MG63 (cell line): Measurements from ENCODE around the gene NCEH1. TPM values are rescaled to one million over a fixed set of nuclear protein-coding genes. Genes with fewer than 3 reads are reported as not detected.
"Not testable (repeated sequence)": the region's sequence is repeated elsewhere in the genome, so short reads cannot be mapped to it uniquely, and the experiment has no call there.

Experiments
- DNase-seq: peaks from one replicate; pipeline ENCODE4 v3.0.0-alpha.2; 2020
- H3K27me3 ChIP-seq: fragments of 250-450 bp; sonication (Bioruptor Pico); 2 replicates; pipeline ENCODE4 v1.5.1; 2020; ENCODE audit warnings: mild to moderate bottlenecking, moderate library complexity
- H3K36me3 ChIP-seq: fragments of 250-450 bp; sonication (Bioruptor Pico); 2 replicates; pipeline ENCODE4 v1.5.1; 2020; ENCODE audit warnings: mild to moderate bottlenecking, moderate library complexity
- H3K4me3 ChIP-seq: fragments of 250-450 bp; sonication (Bioruptor Pico); 2 replicates; pipeline ENCODE4 v1.5.1; 2020; ENCODE audit warnings: mild to moderate bottlenecking, moderate library complexity
- H3K9me3 ChIP-seq: fragments of 250-450 bp; sonication (Bioruptor Pico); 2 replicates; pipeline ENCODE4 v1.5.1; 2020; ENCODE audit warnings: mild to moderate bottlenecking, moderate library complexity
- total RNA-seq: library from RNA; depleted of rRNA; stranded (reverse); fragments of >200 nt; shearing (Covaris generic); gene quantifications from 2 replicates; pipeline ENCODE4 v1.2.3, GENCODE V29; 2014; ENCODE audit warnings: low replicate concordance; rRNA removed

Gene NCEH1
- 24.8 and 26.1 TPM in 2 replicates for total RNA-seq

DNA sequence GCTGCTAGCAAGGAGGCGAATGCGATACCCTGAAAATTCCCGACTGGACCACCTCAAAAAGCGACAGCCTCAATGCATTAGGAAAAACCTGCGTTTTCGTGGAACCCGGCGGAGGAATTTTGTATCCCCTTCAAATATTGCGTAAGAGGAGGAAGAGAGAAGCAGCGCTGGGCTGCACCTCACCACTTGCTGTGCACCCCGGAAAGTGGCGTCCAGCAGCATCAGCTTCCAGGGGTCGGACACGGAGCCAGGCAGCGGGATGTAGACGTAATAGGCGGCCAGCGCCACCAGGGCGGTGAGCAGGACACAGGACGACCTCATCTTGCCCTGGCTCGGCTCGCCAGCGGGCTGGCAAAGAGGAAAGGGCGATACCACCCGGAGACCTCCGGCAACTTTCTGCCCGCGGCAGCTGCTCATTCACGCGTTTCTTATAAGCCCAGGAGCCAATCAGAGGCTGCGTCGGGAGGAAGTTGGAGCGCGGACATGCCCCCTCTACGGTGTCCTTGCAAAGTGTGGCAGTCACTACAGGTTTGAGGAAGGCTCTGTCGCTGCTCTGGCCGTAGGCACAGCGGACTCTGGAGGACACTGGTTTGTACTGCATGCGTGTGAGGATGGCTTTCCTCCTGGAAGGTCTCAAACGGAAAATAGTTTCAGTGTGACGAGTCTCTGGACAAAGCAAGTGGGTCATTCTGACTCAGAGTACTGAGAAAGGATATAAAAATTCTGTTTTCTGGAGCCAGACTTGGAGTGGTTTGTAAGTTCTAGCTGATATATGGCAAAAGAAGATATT is at the start of gene NCEH1:
Gene NCEH1 (minus strand): TSS at position 404 of the 790 bp plus-strand sequence. CDS start 83 bp downstream, at position 321.
- Histone ChIP-seq H3K27me3 (no peaks in the 10 kb centered on the region), H3K9me3 (no peaks in the 10 kb centered on the region), H3K36me3 (peaks cover 9% of the 10 kb centered on the region; the same call in 1 of the 2 replicates), H3K4me3 (peak within 1 kb of the TSS; percentile 77)
- DNase-seq, result peak; percentile 99

- H3K27me3 ChIP-seq, DNase-seq, H3K4me3 ChIP-seq, H3K9me3 ChIP-seq: not testable (repeated sequence)
- H3K36me3 ChIP-seq, result peaks cover 96% of the 10 kb centered on the region
These were observed 49.5 kb upstream of the NCEH1 start for GRCh38 chr3:172760416-172760815.

DNA sequence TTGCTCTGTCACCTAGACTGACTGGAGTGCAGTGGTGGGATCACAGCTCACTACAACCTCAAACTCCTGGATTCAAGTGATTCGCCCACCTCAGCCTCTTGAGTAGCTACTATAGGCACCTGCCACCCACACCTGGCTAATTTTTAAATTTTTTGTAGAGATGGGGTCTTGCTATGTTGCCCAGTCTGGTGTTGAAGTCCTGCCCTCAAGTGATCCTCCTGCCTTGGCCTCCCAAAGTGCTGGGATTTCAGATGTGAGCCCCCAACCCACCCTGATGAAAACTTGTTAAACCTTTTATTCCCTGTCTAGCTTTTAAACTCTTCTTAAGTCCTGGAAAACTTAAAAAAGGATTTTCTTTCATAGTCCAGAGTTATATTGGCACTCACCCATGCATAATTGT is 42.3 kb upstream of the NCEH1 start:
- Histone ChIP-seq H3K4me3 (no peak overlapping the region), H3K27me3 (no peaks in the 10 kb centered on the region), H3K9me3 (no peaks in the 10 kb centered on the region), H3K36me3 (peaks cover 62% of the 10 kb centered on the region)
- no peak for DNase-seq

DNA sequence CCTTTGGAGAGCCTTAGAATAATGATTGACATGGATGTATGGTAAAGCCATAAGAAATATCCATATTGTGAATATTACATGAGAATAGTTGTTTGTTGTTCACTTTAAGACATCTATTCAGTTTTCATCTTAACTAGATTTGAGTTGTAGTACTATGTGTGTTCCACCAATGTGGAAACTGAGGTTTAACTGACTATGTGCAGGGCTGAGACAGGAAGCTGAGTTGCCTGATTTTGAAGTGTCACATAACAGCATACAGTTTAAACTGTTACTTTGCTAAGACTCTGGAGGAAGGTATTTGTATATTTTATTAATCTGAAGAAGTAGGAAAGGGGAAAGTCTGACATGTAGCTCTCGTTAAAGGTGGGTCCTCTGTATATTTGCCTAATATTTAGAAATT is 41.8 kb upstream of the NCEH1 start:
- no peak for DNase-seq
- Histone ChIP-seq H3K27me3 (no peaks in the 10 kb centered on the region), H3K9me3 (no peaks in the 10 kb centered on the region), H3K36me3 (peaks cover 58% of the 10 kb centered on the region), H3K4me3 (peak overlapping the region; percentile 93)

DNA sequence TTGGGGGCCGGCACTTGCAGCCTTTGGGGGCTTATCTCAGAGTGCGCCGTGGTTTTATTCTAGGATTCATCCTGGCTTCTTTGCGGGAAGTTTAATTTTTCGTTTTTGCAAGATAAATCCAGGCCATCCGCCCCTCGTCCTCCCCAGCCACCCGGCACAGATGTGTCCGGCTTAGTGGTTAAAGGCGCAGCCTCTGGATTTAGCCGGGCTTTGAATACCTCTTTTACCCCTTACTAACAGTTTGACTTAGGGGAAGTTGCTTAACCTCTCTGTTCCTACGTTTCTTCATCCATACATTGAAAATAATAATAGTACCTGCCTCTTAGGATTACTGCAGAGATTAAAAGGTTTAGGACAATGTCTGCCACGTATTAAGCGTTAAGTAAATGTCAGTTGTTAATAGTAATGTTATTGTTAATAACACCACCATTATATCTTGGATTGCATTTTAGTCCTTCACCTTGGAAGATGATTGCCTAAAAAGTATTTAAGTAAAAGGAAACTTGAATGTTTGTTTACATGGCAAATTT is 40.4 kb upstream of the NCEH1 start:
- DNase-seq, result peak; percentile 15

DNA sequence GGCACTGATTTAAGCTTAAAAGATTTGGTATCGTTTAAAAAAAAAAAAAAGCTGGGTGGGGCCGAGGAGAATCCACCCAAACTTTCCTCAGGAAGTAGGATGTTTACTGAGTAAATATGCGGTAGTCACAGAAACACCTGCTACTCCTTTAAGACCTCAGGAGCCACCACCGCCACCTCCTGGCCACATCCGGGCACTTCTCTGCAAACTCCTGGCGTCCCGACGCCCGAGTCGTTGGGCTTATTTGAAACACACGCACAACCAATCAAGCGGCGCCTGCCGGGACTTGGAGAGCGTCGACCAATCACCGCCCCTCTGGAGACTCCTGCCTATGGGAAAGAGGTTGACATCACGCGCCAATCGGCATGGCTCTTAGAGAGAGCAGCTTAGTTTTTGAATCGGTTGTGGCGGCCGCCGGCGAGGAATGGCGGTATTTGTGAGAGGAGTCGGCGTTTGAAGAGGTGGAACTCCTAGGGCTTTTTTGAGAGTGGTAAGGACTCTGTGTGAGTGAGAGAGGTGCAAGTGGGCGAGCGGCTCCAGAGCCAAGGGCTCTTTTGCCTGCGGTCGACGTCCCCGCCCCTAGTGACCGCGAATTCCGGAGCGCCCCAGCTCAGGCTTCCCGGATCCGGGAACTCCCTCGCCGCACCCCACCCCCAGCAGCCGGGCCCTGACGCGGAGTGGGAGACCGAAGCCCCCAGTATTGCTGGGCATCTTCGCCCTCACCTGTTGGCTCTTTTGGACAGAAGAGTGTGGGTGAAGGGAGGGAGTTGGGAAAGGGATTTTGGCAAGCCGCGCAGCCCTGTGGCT is 39.7 kb upstream of the NCEH1 start, which contains the start of gene ECT2:
Gene ECT2 (plus strand): TSS at position 359 of the 807 bp plus-strand sequence. CDS start 3,805 bp downstream, outside the sequence.
- Histone ChIP-seq H3K4me3 (peak within 1 kb of the TSS; percentile 93), H3K27me3 (no peaks in the 10 kb centered on the region), H3K36me3 (peaks cover 37% of the 10 kb centered on the region), H3K9me3 (no peaks in the 10 kb centered on the region)
- DNase-seq, result peak; percentile 99

More for the DNA sequence above, 40.4 kb upstream of the NCEH1 start:
- peaks cover 44% of the 10 kb centered on the region for H3K36me3 ChIP-seq
- no peaks in the 10 kb centered on the region for H3K9me3 ChIP-seq
- H3K4me3 ChIP-seq, result peak overlapping the region; percentile 93
- no peaks in the 10 kb centered on the region for H3K27me3 ChIP-seq

- no peaks in the 10 kb centered on the region for H3K27me3 ChIP-seq
- peaks cover 31% of the 10 kb centered on the region for H3K36me3 ChIP-seq
- no peaks in the 10 kb centered on the region for H3K9me3 ChIP-seq
- H3K4me3 ChIP-seq, result peak overlapping the region; percentile 93
- DNase-seq, result no peak
These were observed 39.2 kb upstream of the NCEH1 start for GRCh38 chr3:172750069-172750367.

DNA sequence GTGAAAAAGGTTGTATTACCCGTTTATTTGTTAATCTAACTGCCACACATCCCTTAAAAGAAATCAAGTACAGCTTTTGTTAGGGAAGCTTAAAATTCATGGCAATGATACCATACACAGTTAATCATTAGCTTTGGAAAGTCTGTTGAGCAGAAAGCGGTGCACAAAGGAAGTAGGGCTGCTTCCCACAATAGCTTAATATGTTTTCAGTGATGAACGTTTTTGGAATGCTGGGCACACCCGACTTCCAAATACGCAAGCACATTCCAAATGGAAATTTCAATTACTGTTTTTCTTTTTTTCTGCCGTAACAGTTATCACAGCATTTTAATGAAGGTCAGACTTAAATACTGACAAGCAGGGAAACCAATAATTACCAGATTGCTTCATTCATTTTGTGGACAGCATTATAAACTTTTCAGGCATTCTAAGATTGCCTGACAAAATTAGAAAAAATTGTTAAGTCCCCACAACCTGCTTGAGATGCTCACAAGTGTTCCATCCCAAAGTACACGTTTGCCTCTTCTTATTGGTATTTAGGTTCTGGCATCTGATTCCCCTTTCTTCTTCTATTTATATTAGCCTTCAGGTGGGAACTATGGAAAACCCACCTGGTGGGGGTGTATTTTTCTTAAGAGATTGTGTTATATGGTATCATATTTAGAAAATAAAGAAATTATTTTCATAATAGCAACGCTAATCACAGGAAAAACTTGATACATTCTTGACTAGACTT is 38.5 kb upstream of the NCEH1 start:
- DNase-seq, result peak; percentile 79
- peaks cover 25% of the 10 kb centered on the region for H3K36me3 ChIP-seq
- no peaks in the 10 kb centered on the region for H3K9me3 ChIP-seq
- H3K27me3 ChIP-seq, result no peaks in the 10 kb centered on the region
- H3K4me3 ChIP-seq, result peak overlapping the region; percentile 93

DNA sequence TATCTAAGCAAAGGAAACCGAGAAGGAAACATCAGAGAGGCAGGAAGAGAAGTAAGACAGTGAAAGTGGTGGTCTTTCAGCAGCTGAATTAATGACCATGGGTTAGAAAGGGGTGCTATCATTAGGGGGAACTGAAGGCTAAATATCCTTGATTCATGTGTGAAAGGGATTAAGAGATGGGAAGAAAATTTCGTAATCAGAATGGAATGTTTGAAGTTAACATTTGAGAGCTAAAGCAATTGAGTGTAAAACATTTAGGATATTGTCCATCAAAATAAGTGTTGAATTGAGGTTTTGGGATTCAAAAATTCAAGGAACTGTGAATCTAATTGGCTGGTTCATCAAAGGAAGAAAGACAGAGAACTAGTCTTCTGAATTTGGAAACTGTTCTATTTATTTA is 35.6 kb upstream of the NCEH1 start:
- Histone ChIP-seq H3K27me3 (no peaks in the 10 kb centered on the region), H3K36me3 (peaks cover 5% of the 10 kb centered on the region; the same call in 1 of the 2 replicates), H3K4me3 (no peak overlapping the region), H3K9me3 (no peaks in the 10 kb centered on the region)
- no peak for DNase-seq

- no peak for DNase-seq
- Histone ChIP-seq H3K9me3 (no peaks in the 10 kb centered on the region), H3K36me3 (no peaks in the 10 kb centered on the region), H3K4me3 (no peak overlapping the region), H3K27me3 (no peaks in the 10 kb centered on the region)
These were observed 28.6 kb upstream of the NCEH1 start for GRCh38 chr3:172739462-172739861.

DNA sequence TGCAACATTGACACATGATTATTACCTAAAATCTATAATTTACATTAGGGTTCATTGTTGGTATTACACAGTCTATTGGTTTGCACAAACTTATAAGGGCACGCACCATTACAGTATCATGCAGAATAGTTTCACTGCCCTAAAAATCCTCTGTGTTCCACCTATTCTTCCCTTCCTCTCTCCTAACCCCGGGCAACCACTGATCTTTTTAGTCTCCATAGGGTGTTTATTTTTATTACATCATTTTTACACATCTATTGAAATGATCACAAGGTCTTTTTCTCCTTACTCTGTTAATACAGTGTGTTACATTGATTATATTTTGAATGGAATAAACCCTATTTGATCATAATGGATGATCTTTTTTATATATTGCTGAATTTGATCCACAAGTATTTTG is 24.1 kb upstream of the NCEH1 start:
- Histone ChIP-seq H3K9me3 (no peaks in the 10 kb centered on the region), H3K27me3 (no peaks in the 10 kb centered on the region), H3K36me3 (no peaks in the 10 kb centered on the region), H3K4me3 (no peak overlapping the region)
- no peak for DNase-seq

DNA sequence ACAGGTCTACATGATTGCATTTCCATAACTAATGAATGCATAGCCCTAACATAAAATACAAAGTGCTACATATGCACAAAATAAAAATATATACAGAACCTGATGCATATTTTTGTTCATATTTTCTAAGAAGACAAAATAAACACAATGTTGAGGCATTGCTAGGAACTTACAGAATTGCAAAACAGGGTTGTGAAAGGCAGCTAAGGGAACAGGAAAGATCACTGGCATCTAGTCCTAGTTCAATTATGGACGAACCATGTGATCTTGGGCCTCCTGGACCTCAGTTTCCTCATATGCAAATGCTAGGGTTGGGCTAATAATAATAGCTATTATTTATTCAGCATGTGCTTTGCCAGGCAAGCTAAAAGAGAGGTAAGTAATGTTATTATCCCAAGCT is 15.5 kb upstream of the NCEH1 start:
- H3K9me3 ChIP-seq, result 0 out of 2 replicates have a peak, but pooled peaks cover 2% of the 10 kb centered on the region
- H3K27me3 ChIP-seq, result no peaks in the 10 kb centered on the region
- DNase-seq, result no peak
- no peaks in the 10 kb centered on the region for H3K36me3 ChIP-seq
- H3K4me3 ChIP-seq, result no peak overlapping the region

GRCh38 chr3:172722536-172723040 is 11.7 kb upstream of the NCEH1 start:
- not testable (repeated sequence) for DNase-seq, H3K27me3 ChIP-seq, H3K36me3 ChIP-seq, H3K4me3 ChIP-seq, H3K9me3 ChIP-seq

GRCh38 chr3:172717493-172718088 is 6.7 kb upstream of the NCEH1 start:
- Histone ChIP-seq H3K4me3 (no peak overlapping the region), H3K9me3 (peaks cover 3% of the 10 kb centered on the region; the same call in 1 of the 2 replicates), H3K36me3 (no peaks in the 10 kb centered on the region), H3K27me3 (no peaks in the 10 kb centered on the region)
- no peak for DNase-seq

GRCh38 chr3:172716476-172716875 is 5.6 kb upstream of the NCEH1 start:
- Histone ChIP-seq H3K4me3 (no peak overlapping the region), H3K9me3 (peaks cover 3% of the 10 kb centered on the region; the same call in 1 of the 2 replicates), H3K27me3 (no peaks in the 10 kb centered on the region), H3K36me3 (no peaks in the 10 kb centered on the region)
- DNase-seq, result no peak

GRCh38 chr3:172713316-172713715 is 2.4 kb upstream of the NCEH1 start:
- DNase-seq, result no peak
- Histone ChIP-seq H3K9me3 (no peaks in the 10 kb centered on the region), H3K4me3 (no peak overlapping the region), H3K27me3 (no peaks in the 10 kb centered on the region), H3K36me3 (peaks cover 2% of the 10 kb centered on the region; the same call in 1 of the 2 replicates)
